Psoas muscle (tissue), 8 donors: ENCODE measurements around the gene MAP3K9. TPM values are rescaled to one million over a fixed set of nuclear protein-coding genes. Genes with fewer than 3 reads are reported as not detected.
A peak's percentile ranks its signal among the peaks of the same experiment; 100 is the strongest.

ENCODE experiments used
- ATAC-seq, 4 donors: fragments of 200-7000 bp; cut with Tn5 transposase; one replicate each; pipeline ENCODE4 v1.9.1; 2020; ENCODE audit warnings: moderate library complexity in 3 of 4, mild to moderate bottlenecking in 2 of 4
- DNase-seq, 2 donors: peaks; one replicate each; pipeline ENCODE4 v3.0.0-alpha.2; 2020
- H3K27ac ChIP-seq: fragments of 200-600 bp; one replicate; pipeline ENCODE4 v1.8.0; 2022
- H3K27me3 ChIP-seq, 3 donors: fragments of 200-600 bp in 1 of 3; one replicate each; pipeline versions ENCODE4 v1.6.1 to v1.8.0; 2013 to 2022; ENCODE audit warnings: low read length in 2 of 3, mild to moderate bottlenecking in 2 of 3, moderate library complexity in 1 of 3; ENCODE audit not compliant: insufficient read depth in 3 of 3
- H3K36me3 ChIP-seq, 2 donors: fragments of 200-600 bp in 1 of 2; one replicate each; pipeline versions ENCODE4 v1.6.1 to v1.8.0; 2013 to 2022; ENCODE audit warnings: low read depth in 1 of 2, mild to moderate bottlenecking in 1 of 2, moderate library complexity in 1 of 2; ENCODE audit not compliant: insufficient read depth in 1 of 2
- H3K4me1 ChIP-seq: fragments of 200-600 bp; one replicate; pipeline ENCODE4 v1.8.0; 2022
- H3K4me3 ChIP-seq: fragments of 200-600 bp; one replicate; pipeline ENCODE4 v1.8.0; 2022; ENCODE audit warnings: mild to moderate bottlenecking
- H3K9me3 ChIP-seq: fragments of 200-600 bp; one replicate; pipeline ENCODE4 v1.8.0; 2022
- CTCF ChIP-seq: fragments of 200-600 bp; IDR thresholded peaks from one replicate; pipeline ENCODE4 v1.8.0; 2022; ENCODE audit warnings: antibody characterized with exemption
- WGBS, 3 donors: extraction: QIAGEN DNeasy Blood & Tissue Kit; methylation state at CpG; one replicate each; pipeline versions ENCODE4 v1.1.6 to v1.1.7; 2013; 5-methylcytosine and 5-hydroxymethylcytosine counted together
- intact Hi-C, 2 donors: fragments of 100-400 bp; cut with DNase I; formaldehyde crosslinking; loops; one replicate each; pipeline versions ENCODE4 v1.11.0 to v1.14.2; 2022
- polyA plus RNA-seq, 3 donors: library from polyadenylated mRNA; stranded (reverse); fragments of 200-250 nt; gene quantifications; one replicate each; pipeline ENCODE4 v1.2.3, GENCODE V29; 2013
- total RNA-seq, 4 donors: library from RNA; stranded (reverse); fragmentation: NEBNext Ultra II Directional in 2 of 4; extraction: Animal tissue kit (Norgen Biotek cat#: 25700) in 2 of 4; gene quantifications; one replicate each; pipeline versions ENCODE4 v1.2.1 to v1.2.4, GENCODE V29; 2021 to 2023
- donor health status: healthy with polysubstance abuse.
- donor health status: DM: no; HTN: no; CAD: no; lungs with moderate emphysema.
- donor health status: Bipolar disorder and iron deficiency.
- donor health status: healthy.
- donor health status: DM: yes; HTN: yes; CAD: no.
- donor health status: DM: no; HTN: no; CAD: no.
- donor health status: DM: no; HTN: no; CAD: no.
- donor health status: DM: yes; HTN: yes; CAD: no.

MAP3K9 gene
- total and polyA plus RNA-seq, 7 donors, result 0.44 to 4.3 (median 2.1) TPM

GRCh38 chr14:70802379-70802778 is 6.9 kb downstream of the MAP3K9 start:
- no peak for TF ChIP-seq CTCF
- Histone ChIP-seq H3K27me3 (no peaks in the 10 kb centered on the region), H3K9me3 (no peaks in the 10 kb centered on the region), H3K36me3 (no peaks in the 10 kb centered on the region), H3K4me1 (no peaks in the 10 kb centered on the region), H3K27ac (no peak overlapping the region), H3K4me3 (no peak overlapping the region)
- intact Hi-C loops, result no loop called here
- WGBS, 3 donors, result 75 to 91% (median 88%) methylated on average over 1 of the region's 1 CpG
- DNase-seq (no peak), ATAC-seq (no peak)

- 74 to 79% (median 75%) methylated on average over 5 of the region's 5 CpGs for WGBS, 3 donors
- H3K4me3 ChIP-seq, result no peak overlapping the region
- no peaks in the 10 kb centered on the region for H3K27me3 ChIP-seq
- no peak for ATAC-seq
- TF ChIP-seq CTCF, result no peak
- no peak for DNase-seq
- H3K27ac ChIP-seq, result no peak overlapping the region
- intact Hi-C loops, result no loop called here
- H3K4me1 ChIP-seq, result no peaks in the 10 kb centered on the region
- H3K36me3 ChIP-seq, result no peaks in the 10 kb centered on the region
- no peaks in the 10 kb centered on the region for H3K9me3 ChIP-seq
These were observed 7.5 kb downstream of the MAP3K9 start for GRCh38 chr14:70801836-70802235.

GRCh38 chr14:70796551-70796950 is 12.8 kb downstream of the MAP3K9 start:
- no peaks in the 10 kb centered on the region for H3K36me3 ChIP-seq
- 96% methylated on average over 8 of the region's 8 CpGs for WGBS, 3 donors
- DNase-seq (no peak), ATAC-seq (no peak)
- H3K27ac ChIP-seq, result no peak overlapping the region
- peaks cover 10% of the 10 kb centered on the region for H3K4me1 ChIP-seq
- intact Hi-C loops, result no loop called here
- TF ChIP-seq CTCF, result no peak
- no peaks in the 10 kb centered on the region for H3K9me3 ChIP-seq
- no peak overlapping the region for H3K4me3 ChIP-seq
- no peaks in the 10 kb centered on the region for H3K27me3 ChIP-seq

GRCh38 chr14:70794294-70794693 is 15.0 kb downstream of the MAP3K9 start:
- Histone ChIP-seq H3K4me1 (peaks cover 14% of the 10 kb centered on the region), H3K4me3 (no peak overlapping the region), H3K27ac (peak overlapping the region; percentile 61), H3K27me3 (no peaks in the 10 kb centered on the region), H3K9me3 (no peaks in the 10 kb centered on the region), H3K36me3 (no peaks in the 10 kb centered on the region)
- intact Hi-C loops, result no loop called here
- no peak for TF ChIP-seq CTCF
- peak in 1 of 4 donors; percentile 31 for ATAC-seq
- 56 to 80% (median 64%) methylated on average over 3 of the region's 3 CpGs for WGBS, 3 donors
- no peak for DNase-seq

- 39 to 65% (median 42%) methylated on average over 3 of the region's 3 CpGs for WGBS, 3 donors
- intact Hi-C loops, result no loop called here
These were observed 15.7 kb downstream of the MAP3K9 start for GRCh38 chr14:70793637-70794036.

More at GRCh38 chr14:70793637-70794036, 15.7 kb downstream of the MAP3K9 start:
- no peaks in the 10 kb centered on the region for H3K27me3 ChIP-seq
- no peak for TF ChIP-seq CTCF
- no peaks in the 10 kb centered on the region for H3K9me3 ChIP-seq
- no peaks in the 10 kb centered on the region for H3K36me3 ChIP-seq
- H3K4me3 ChIP-seq, result no peak overlapping the region
- DNase-seq, result no peak
- ATAC-seq, result peak; percentile 91 to 95 (median 94)
- H3K27ac ChIP-seq, result peak overlapping the region; percentile 61
- peaks cover 21% of the 10 kb centered on the region for H3K4me1 ChIP-seq
